ENCODE results near the gene SLC25A21. TPM values are rescaled to one million over a fixed set of nuclear protein-coding genes. Genes with fewer than 3 reads are reported as not detected.
"Not testable (repeated sequence)": the region's sequence is repeated elsewhere in the genome, so short reads cannot be mapped to it uniquely, and the experiment has no call there.

Gene SLC25A21
- polyA plus RNA-seq, 1 experiment: 1.5 TPM

DNA sequence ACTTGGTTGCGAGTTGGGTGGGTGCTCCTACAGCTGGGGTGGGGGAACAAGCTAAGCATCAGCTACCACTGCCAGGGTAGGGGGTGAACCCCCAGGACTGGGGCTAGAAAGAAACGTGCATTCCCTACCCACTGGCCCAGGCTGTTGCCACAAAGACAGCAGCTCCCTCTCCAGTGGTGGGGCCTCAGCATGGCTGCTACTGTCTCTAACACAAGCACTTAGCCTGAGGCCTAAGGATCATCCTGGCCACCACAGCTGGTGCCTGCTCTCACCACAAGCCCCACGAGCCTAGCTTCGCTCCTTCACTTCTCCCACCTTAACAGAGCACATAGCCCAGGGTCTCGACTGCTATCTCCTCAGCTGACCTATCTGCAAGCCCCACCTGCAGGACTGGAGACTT is 18.9 kb downstream of the SLC25A21 start:
- no peak for TF ChIP-seq CTCF (IDR thresholded peaks at IDR 0.05; ENCODE audit: low read depth, low read length)
- Histone ChIP-seq H3K27ac (ENCODE audit: low read depth, low read length) (no peak overlapping the region), H3K4me3 (ENCODE audit: low read depth, low read length) (no peak overlapping the region), H3K27me3 (ENCODE audit: control insufficient read depth, insufficient read depth, low read length) (no peaks in the 10 kb centered on the region), H3K9me3 (ENCODE audit: control insufficient read depth, insufficient read depth, low read length) (0 out of 2 replicates have a peak, but pooled peaks cover 3% of the 10 kb centered on the region)
- no peak for DNase-seq (ENCODE audit: low read depth, low spot score)
- CTCF ChIA-PET: interaction anchor here (0.6 to 2.4 kb wide), 6 partner anchors 15 to 633 kb away, joined by 3 to 11 read pairs (median 4); partner anchors contain the start of gene NKX2-1
- POLR2A ChIA-PET: interaction anchor here (0.9 kb wide), 1 partner anchor 18 kb away, joined by 3 read pairs; the partner anchor contains the start of gene SLC25A21

DNA sequence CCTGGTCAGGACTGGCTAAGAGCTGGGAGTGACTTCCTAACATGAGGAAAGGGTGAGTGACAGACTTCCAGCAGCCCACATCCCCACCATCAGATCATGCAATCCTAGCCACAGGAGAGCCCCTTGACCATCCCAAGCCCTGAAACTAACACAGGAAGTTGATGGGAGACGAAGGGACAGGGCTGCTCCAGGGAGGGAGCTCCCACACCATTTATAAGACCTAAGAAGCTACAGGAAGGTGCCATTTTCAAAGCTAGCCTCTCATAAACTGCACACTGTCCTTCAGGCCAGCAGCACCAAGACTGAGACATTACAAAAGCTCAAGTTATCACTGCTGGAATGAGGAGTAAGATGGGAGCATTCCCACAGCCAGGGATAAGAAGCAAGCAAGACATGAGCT is 19.4 kb downstream of the SLC25A21 start:
- Histone ChIP-seq H3K4me3 (ENCODE audit: low read depth, low read length) (no peak overlapping the region), H3K9me3 (ENCODE audit: control insufficient read depth, insufficient read depth, low read length) (0 out of 2 replicates have a peak, but pooled peaks cover 3% of the 10 kb centered on the region), H3K27me3 (ENCODE audit: control insufficient read depth, insufficient read depth, low read length) (no peaks in the 10 kb centered on the region), H3K27ac (ENCODE audit: low read depth, low read length) (no peak overlapping the region)
- TF ChIP-seq CTCF (IDR thresholded peaks at IDR 0.05; ENCODE audit: low read depth, low read length): no peak
- CTCF ChIA-PET: interaction anchor here (0.9 to 2.4 kb wide), 5 partner anchors 15 to 599 kb away, joined by 3 to 11 read pairs (median 5); no protein-coding TSS in a partner anchor
- POLR2A ChIA-PET: interaction anchor here (0.9 kb wide), 1 partner anchor 19 kb away, joined by 3 read pairs; the partner anchor contains the start of gene SLC25A21
- DNase-seq (ENCODE audit: low read depth, low spot score): no peak

DNA sequence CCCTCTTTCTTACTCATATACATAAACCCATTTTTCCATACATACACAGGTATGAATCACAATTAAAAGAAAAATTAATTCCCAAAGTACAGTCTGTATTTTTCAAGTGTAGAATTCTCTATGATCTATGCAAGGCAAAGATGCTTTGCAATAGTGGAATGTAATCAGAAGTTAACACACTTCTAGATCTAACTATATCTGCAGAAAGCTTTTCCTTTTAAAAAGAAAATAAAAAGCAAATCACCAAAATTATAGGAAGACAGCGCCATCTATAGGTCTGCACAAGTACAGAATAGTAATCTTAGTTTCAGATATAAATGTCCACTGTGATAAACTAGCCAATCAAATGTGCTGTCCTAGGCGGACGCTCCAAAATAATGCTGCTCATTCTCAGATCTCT is 22.0 kb downstream of the SLC25A21 start:
- ChIA-PET CTCF (interaction anchor here (0.6 to 6.1 kb wide), 86 partner anchors 8 to 1267 kb away, joined by 3 to 184 read pairs (median 5); partner anchors contain the start of gene SLC25A21), POLR2A (no interaction called here)
- no peak overlapping the region for H3K27ac ChIP-seq (ENCODE audit: low read depth, low read length)
- 0 out of 2 replicates have a peak, but pooled peaks cover 3% of the 10 kb centered on the region for H3K9me3 ChIP-seq (ENCODE audit: control insufficient read depth, insufficient read depth, low read length)
- no peaks in the 10 kb centered on the region for H3K27me3 ChIP-seq (ENCODE audit: control insufficient read depth, insufficient read depth, low read length)
- peak; percentile 13 for DNase-seq (ENCODE audit: low read depth, low spot score)
- no peak overlapping the region for H3K4me3 ChIP-seq (ENCODE audit: low read depth, low read length)
- TF ChIP-seq CTCF (IDR thresholded peaks at IDR 0.05; ENCODE audit: low read depth, low read length): peak; percentile 76

DNA sequence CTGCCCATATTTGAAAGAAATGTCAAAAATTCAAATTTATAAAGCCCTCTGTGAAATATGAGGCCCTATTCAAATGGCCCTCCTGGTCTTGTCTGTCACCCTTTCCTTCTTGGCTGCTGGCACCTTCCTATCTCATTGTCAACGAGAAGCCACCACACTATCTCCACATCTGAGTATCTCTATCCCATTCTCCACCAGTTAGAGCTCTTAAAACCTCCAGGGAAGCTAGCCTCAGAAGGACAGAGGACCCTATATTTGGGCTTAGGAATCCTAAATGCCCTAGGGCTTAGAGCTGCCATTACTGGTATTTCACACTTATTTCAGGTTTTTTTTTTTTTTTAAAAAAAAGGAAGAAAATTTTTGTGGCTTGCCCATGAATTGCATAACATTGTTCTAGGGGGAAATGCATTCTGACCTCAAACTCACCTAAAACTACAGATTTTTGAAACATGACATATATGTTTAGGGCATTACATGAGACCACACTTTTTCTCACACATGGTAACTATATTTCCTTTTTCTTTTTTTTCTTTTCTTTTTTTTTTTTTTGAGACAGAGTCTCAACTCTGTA is 25.0 kb downstream of the SLC25A21 start:
- CTCF ChIA-PET: interaction anchor here (0.6 to 6.1 kb wide), 4 partner anchors 40 to 592 kb away, joined by 4 to 184 read pairs (median 70); no protein-coding TSS in a partner anchor
- no peak for TF ChIP-seq CTCF (IDR thresholded peaks at IDR 0.05; ENCODE audit: low read depth, low read length)
- DNase-seq (ENCODE audit: low read depth, low spot score): no peak
- POLR2A ChIA-PET: no interaction called here
- Histone ChIP-seq H3K9me3 (ENCODE audit: control insufficient read depth, insufficient read depth, low read length) (no peaks in the 10 kb centered on the region), H3K27ac (ENCODE audit: low read depth, low read length) (no peak overlapping the region), H3K27me3 (ENCODE audit: control insufficient read depth, insufficient read depth, low read length) (no peaks in the 10 kb centered on the region), H3K4me3 (ENCODE audit: low read depth, low read length) (no peak overlapping the region)

- H3K9me3 ChIP-seq (ENCODE audit: control insufficient read depth, insufficient read depth, low read length); H3K4me3 ChIP-seq (ENCODE audit: low read depth, low read length); POLR2A ChIA-PET; DNase-seq (ENCODE audit: low read depth, low spot score); H3K27me3 ChIP-seq (ENCODE audit: control insufficient read depth, insufficient read depth, low read length); H3K27ac ChIP-seq (ENCODE audit: low read depth, low read length): not testable (repeated sequence)
- CTCF ChIA-PET: interaction anchor here (1.0 to 6.1 kb wide), 4 partner anchors 29 to 499 kb away, joined by 3 to 127 read pairs (median 8); no protein-coding TSS in a partner anchor
Observed at GRCh38 chr14:37146438-37146837, 26.0 kb downstream of the SLC25A21 start.
